ENCODE data around the gene TNFAIP8L2.

Gene TNFAIP8L2

DNA sequence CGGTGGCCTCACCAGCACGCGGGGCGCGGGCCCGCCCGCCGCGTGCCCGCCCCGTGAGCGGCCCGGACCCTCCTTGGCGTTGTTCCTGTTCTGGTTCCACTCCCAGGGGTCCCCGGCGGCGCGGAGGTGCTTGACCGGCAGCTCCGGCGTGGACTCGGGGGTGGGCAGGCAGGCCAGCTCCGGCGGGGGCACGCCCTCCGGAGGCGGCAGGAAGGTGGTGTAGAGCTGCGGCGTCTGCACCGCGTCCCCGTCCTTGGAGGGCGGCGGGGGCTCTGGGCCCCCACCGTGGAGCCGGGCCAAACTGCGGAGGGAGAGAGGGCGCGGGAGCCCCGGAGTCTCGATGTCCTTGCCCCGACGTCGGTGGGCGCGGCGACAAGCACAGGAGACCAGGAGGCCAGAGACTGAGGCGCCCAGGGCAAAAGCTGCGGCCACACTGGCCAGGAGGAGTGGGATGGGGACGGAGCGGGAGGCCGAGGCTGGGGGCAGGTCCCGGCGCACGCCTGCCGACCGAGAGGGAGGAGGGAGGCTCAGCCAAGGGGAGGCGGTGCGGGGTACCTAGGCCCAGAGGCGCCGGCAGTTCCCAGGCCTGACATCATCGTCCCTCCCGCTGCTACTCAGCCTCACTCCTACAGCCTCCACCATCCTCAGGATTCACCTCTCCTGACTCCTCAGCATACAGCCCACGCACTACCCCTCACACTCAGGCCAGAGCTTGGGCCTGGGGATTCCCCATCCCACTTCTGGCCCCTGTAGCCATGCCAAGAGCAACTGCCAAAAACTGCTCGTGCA, 23.2 kb upstream of the TNFAIP8L2 start:
- TF ChIP-seq TOX (CRISPR knock-in tag; IDR thresholded peaks at IDR 0.05; ENCODE audit: borderline replicate concordance), result no peak
- no peak for ATAC-seq

DNA sequence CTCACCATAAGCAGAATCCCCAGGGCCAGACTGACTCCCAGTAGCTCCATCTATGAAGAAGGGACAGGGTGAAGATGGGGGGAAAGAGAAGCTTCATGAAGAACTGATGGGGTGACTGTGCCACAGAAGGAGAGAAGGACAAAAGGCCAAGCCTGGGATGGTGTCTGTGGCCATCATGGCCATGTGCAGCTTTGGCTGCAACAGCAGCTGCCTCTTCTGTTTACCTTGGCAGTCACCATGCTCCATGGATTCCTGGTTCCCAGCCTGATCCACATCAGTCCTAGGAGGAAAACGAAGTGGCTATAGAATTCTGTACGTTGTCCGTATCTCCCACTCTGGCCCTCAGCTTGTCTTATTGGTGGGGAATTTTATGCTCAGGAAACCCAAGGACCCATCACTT, 22.1 kb upstream of the TNFAIP8L2 start:
- ATAC-seq, result no peak
- TF ChIP-seq ISL1 (CRISPR knock-in tag; IDR thresholded peaks at IDR 0.05) (no peak), ARNTL (CRISPR knock-in tag; IDR thresholded peaks at IDR 0.05; ENCODE audit: borderline replicate concordance, low read depth) (no peak), ZC3H10 (CRISPR knock-in tag; IDR thresholded peaks at IDR 0.05) (no peak), CSDC2 (CRISPR knock-in tag; IDR thresholded peaks at IDR 0.05) (no peak), TCF4 (CRISPR knock-in tag; IDR thresholded peaks at IDR 0.05; ENCODE audit: borderline replicate concordance) (no peak), TOX (CRISPR knock-in tag; IDR thresholded peaks at IDR 0.05; ENCODE audit: borderline replicate concordance) (no peak), BACH2 (CRISPR knock-in tag; IDR thresholded peaks at IDR 0.05; ENCODE audit: borderline replicate concordance) (no peak), ZFP30 (CRISPR knock-in tag; IDR thresholded peaks at IDR 0.05) (no peak), PPARA (CRISPR knock-in tag; IDR thresholded peaks at IDR 0.05; ENCODE audit: borderline replicate concordance) (no peak), GLIS3 (CRISPR knock-in tag; IDR thresholded peaks at IDR 0.05) (no peak), ESRRG (CRISPR knock-in tag; IDR thresholded peaks at IDR 0.05) (no peak), OSR1 (CRISPR knock-in tag; IDR thresholded peaks at IDR 0.05) (no peak), ZNF565 (CRISPR knock-in tag; conservative IDR thresholded peaks at IDR 0.05; ENCODE audit: low read depth) (no peak)
- TF ChIP-seq, protein P1, sequence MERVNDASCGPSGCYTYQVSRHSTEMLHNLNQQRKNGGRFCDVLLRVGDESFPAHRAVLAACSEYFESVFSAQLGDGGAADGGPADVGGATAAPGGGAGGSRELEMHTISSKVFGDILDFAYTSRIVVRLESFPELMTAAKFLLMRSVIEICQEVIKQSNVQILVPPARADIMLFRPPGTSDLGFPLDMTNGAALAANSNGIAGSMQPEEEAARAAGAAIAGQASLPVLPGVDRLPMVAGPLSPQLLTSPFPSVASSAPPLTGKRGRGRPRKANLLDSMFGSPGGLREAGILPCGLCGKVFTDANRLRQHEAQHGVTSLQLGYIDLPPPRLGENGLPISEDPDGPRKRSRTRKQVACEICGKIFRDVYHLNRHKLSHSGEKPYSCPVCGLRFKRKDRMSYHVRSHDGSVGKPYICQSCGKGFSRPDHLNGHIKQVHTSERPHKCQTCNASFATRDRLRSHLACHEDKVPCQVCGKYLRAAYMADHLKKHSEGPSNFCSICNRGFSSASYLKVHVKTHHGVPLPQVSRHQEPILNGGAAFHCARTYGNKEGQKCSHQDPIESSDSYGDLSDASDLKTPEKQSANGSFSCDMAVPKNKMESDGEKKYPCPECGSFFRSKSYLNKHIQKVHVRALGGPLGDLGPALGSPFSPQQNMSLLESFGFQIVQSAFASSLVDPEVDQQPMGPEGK (CRISPR knock-in tag; IDR thresholded peaks at IDR 0.05; ENCODE audit: borderline replicate concordance), result no peak
- TF ChIP-seq, protein P2, sequence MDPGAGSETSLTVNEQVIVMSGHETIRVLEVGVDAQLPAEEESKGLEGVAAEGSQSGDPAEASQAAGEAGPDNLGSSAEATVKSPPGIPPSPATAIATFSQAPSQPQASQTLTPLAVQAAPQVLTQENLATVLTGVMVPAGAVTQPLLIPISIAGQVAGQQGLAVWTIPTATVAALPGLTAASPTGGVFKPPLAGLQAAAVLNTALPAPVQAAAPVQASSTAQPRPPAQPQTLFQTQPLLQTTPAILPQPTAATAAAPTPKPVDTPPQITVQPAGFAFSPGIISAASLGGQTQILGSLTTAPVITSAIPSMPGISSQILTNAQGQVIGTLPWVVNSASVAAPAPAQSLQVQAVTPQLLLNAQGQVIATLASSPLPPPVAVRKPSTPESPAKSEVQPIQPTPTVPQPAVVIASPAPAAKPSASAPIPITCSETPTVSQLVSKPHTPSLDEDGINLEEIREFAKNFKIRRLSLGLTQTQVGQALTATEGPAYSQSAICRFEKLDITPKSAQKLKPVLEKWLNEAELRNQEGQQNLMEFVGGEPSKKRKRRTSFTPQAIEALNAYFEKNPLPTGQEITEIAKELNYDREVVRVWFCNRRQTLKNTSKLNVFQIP (CRISPR knock-in tag; IDR thresholded peaks at IDR 0.05; ENCODE audit: borderline replicate concordance, low read depth), result no peak
- TF ChIP-seq, protein P3, sequence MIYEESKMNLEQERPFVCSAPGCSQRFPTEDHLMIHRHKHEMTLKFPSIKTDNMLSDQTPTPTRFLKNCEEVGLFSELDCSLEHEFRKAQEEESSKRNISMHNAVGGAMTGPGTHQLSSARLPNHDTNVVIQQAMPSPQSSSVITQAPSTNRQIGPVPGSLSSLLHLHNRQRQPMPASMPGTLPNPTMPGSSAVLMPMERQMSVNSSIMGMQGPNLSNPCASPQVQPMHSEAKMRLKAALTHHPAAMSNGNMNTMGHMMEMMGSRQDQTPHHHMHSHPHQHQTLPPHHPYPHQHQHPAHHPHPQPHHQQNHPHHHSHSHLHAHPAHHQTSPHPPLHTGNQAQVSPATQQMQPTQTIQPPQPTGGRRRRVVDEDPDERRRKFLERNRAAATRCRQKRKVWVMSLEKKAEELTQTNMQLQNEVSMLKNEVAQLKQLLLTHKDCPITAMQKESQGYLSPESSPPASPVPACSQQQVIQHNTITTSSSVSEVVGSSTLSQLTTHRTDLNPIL (CRISPR knock-in tag; IDR thresholded peaks at IDR 0.05; ENCODE audit: low read depth), result no peak
- TF ChIP-seq, protein P4, sequence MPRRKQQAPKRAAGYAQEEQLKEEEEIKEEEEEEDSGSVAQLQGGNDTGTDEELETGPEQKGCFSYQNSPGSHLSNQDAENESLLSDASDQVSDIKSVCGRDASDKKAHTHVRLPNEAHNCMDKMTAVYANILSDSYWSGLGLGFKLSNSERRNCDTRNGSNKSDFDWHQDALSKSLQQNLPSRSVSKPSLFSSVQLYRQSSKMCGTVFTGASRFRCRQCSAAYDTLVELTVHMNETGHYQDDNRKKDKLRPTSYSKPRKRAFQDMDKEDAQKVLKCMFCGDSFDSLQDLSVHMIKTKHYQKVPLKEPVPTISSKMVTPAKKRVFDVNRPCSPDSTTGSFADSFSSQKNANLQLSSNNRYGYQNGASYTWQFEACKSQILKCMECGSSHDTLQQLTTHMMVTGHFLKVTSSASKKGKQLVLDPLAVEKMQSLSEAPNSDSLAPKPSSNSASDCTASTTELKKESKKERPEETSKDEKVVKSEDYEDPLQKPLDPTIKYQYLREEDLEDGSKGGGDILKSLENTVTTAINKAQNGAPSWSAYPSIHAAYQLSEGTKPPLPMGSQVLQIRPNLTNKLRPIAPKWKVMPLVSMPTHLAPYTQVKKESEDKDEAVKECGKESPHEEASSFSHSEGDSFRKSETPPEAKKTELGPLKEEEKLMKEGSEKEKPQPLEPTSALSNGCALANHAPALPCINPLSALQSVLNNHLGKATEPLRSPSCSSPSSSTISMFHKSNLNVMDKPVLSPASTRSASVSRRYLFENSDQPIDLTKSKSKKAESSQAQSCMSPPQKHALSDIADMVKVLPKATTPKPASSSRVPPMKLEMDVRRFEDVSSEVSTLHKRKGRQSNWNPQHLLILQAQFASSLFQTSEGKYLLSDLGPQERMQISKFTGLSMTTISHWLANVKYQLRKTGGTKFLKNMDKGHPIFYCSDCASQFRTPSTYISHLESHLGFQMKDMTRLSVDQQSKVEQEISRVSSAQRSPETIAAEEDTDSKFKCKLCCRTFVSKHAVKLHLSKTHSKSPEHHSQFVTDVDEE (CRISPR knock-in tag; IDR thresholded peaks at IDR 0.05), result no peak

DNA sequence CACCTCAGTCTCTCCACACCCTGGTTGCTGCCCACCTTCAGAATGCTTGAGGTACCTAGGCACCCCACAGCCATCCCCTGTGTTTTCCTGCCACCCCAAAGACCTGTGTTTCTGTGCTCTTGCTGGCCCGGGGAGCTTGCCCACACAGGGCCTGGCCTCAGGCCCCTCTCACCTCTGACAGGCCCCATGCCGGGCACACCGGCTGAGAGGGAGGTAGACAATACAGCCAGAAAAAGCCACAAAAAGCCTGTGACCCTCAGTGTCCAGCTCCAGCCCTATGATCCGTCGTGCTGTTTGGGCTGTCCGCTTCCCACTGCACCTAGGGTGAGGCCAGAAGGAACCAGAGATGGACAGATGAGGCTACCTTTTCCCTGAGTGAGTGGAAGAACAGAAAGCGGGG, 21.5 kb upstream of the TNFAIP8L2 start:
- ATAC-seq, result no peak
- TF ChIP-seq ARNTL (CRISPR knock-in tag; IDR thresholded peaks at IDR 0.05; ENCODE audit: borderline replicate concordance, low read depth) (no peak), GLIS3 (CRISPR knock-in tag; IDR thresholded peaks at IDR 0.05) (no peak), ZNF70 (CRISPR knock-in tag; IDR thresholded peaks at IDR 0.05) (no peak), PPARA (CRISPR knock-in tag; IDR thresholded peaks at IDR 0.05; ENCODE audit: borderline replicate concordance) (no peak), TCF4 (CRISPR knock-in tag; IDR thresholded peaks at IDR 0.05; ENCODE audit: borderline replicate concordance) (no peak), ESRRG (CRISPR knock-in tag; IDR thresholded peaks at IDR 0.05) (no peak), ZNF565 (CRISPR knock-in tag; conservative IDR thresholded peaks at IDR 0.05; ENCODE audit: low read depth) (no peak), CSDC2 (CRISPR knock-in tag; IDR thresholded peaks at IDR 0.05) (no peak), TOX (CRISPR knock-in tag; IDR thresholded peaks at IDR 0.05; ENCODE audit: borderline replicate concordance) (no peak), RARB (CRISPR knock-in tag; IDR thresholded peaks at IDR 0.05) (no peak), SNAI2 (CRISPR knock-in tag; IDR thresholded peaks at IDR 0.05) (no peak), ISL1 (CRISPR knock-in tag; IDR thresholded peaks at IDR 0.05) (no peak), OSR1 (CRISPR knock-in tag; IDR thresholded peaks at IDR 0.05) (no peak)
- TF ChIP-seq, protein P2 (CRISPR knock-in tag; IDR thresholded peaks at IDR 0.05; ENCODE audit: borderline replicate concordance, low read depth), result no peak
- TF ChIP-seq, protein P5, sequence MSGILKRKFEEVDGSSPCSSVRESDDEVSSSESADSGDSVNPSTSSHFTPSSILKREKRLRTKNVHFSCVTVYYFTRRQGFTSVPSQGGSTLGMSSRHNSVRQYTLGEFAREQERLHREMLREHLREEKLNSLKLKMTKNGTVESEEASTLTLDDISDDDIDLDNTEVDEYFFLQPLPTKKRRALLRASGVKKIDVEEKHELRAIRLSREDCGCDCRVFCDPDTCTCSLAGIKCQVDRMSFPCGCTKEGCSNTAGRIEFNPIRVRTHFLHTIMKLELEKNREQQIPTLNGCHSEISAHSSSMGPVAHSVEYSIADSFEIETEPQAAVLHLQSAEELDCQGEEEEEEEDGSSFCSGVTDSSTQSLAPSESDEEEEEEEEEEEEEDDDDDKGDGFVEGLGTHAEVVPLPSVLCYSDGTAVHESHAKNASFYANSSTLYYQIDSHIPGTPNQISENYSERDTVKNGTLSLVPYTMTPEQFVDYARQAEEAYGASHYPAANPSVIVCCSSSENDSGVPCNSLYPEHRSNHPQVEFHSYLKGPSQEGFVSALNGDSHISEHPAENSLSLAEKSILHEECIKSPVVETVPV (CRISPR knock-in tag; IDR thresholded peaks at IDR 0.05), result no peak
- TF ChIP-seq, protein P1 (CRISPR knock-in tag; IDR thresholded peaks at IDR 0.05; ENCODE audit: borderline replicate concordance), result no peak

Measured in SK-N-SH treated with all-trans-retinoic acid at 6 μM for 48 hours (cell line).